Ectodermal cell (in vitro differentiated cells): ENCODE measurements around the gene HSPB7.

ENCODE experiments used
- H3K27ac ChIP-seq: 2 replicates; pipeline ENCODE4 v1.7.0; 2013; ENCODE audit warnings: mild to moderate bottlenecking, low read depth, low read length; ENCODE audit not compliant: insufficient read depth, poor library complexity, severe bottlenecking
- H3K27me3 ChIP-seq: 2 replicates; pipeline ENCODE4 v1.7.0; 2013; ENCODE audit warnings: mild to moderate bottlenecking, low read length; ENCODE audit not compliant: insufficient read depth, control insufficient read depth, poor library complexity, severe bottlenecking
- H3K36me3 ChIP-seq: one replicate; pipeline ENCODE4 v1.7.0; 2013; ENCODE audit warnings: low read length; ENCODE audit not compliant: control insufficient read depth, insufficient read depth
- H3K4me1 ChIP-seq: one replicate; pipeline ENCODE4 v1.7.0; 2013; ENCODE audit warnings: low read length; ENCODE audit not compliant: control insufficient read depth, insufficient read depth
- H3K4me3 ChIP-seq: 2 replicates; pipeline ENCODE4 v1.7.0; 2013; ENCODE audit warnings: low read depth, low read length, control low read depth; ENCODE audit not compliant: insufficient read depth
- H3K9me3 ChIP-seq: 2 replicates; pipeline ENCODE4 v1.7.0; 2013; ENCODE audit warnings: mild to moderate bottlenecking, low read length, moderate library complexity; ENCODE audit not compliant: control insufficient read depth
- WGBS, 2 experiments: methylation state at CpG; one replicate each; pipeline ENCODE4 v1.1.7; 2013; ENCODE audit warnings: missing lambda C conversion rate in 2 of 2; 5-methylcytosine and 5-hydroxymethylcytosine counted together

HSPB7 gene

GRCh38 chr1:15994590-15995351 lies 23.1 kb downstream of the HSPB7 start:
- H3K9me3 ChIP-seq, result no peaks in the 10 kb centered on the region

GRCh38 chr1:15994081-15994480 lies 23.8 kb downstream of the HSPB7 start:
- 89 to 91% methylated on average over 10 of the region's 10 CpGs for WGBS, 2 experiments
- Histone ChIP-seq H3K4me1 (no peaks in the 10 kb centered on the region), H3K36me3 (no peaks in the 10 kb centered on the region), H3K9me3 (no peaks in the 10 kb centered on the region), H3K4me3 (no peak overlapping the region), H3K27ac (no peak overlapping the region), H3K27me3 (peaks cover 14% of the 10 kb centered on the region)

More at GRCh38 chr1:15994590-15995351, 23.1 kb downstream of the HSPB7 start:
- H3K4me3 ChIP-seq, result no peak overlapping the region
- 82 to 84% methylated on average over 10 to 11 of the region's 11 CpGs for WGBS, 2 experiments
- H3K36me3 ChIP-seq, result no peaks in the 10 kb centered on the region
- H3K4me1 ChIP-seq, result no peaks in the 10 kb centered on the region
- H3K27ac ChIP-seq, result no peak overlapping the region
- peaks cover 18% of the 10 kb centered on the region for H3K27me3 ChIP-seq

GRCh38 chr1:15993666-15994065 lies 24.2 kb downstream of the HSPB7 start:
- Histone ChIP-seq H3K27me3 (peaks cover 10% of the 10 kb centered on the region), H3K27ac (no peak overlapping the region), H3K36me3 (no peaks in the 10 kb centered on the region), H3K4me3 (no peak overlapping the region), H3K9me3 (no peaks in the 10 kb centered on the region), H3K4me1 (no peaks in the 10 kb centered on the region)
- 92 to 95% methylated on average over 15 of the region's 15 CpGs for WGBS, 2 experiments

- 93% methylated on average over 17 of the region's 17 CpGs for WGBS, 2 experiments
- no peak overlapping the region for H3K4me3 ChIP-seq
- no peak overlapping the region for H3K27ac ChIP-seq
- no peaks in the 10 kb centered on the region for H3K9me3 ChIP-seq
- H3K4me1 ChIP-seq, result no peaks in the 10 kb centered on the region
- no peaks in the 10 kb centered on the region for H3K36me3 ChIP-seq
- peaks cover 2% of the 10 kb centered on the region for H3K27me3 ChIP-seq
Observed at GRCh38 chr1:15992582-15993500, 25.0 kb downstream of the HSPB7 start.

GRCh38 chr1:15992187-15992553 lies 25.7 kb downstream of the HSPB7 start:
- Histone ChIP-seq H3K4me3 (no peak overlapping the region), H3K27ac (no peak overlapping the region), H3K4me1 (no peaks in the 10 kb centered on the region), H3K36me3 (no peaks in the 10 kb centered on the region), H3K9me3 (no peaks in the 10 kb centered on the region), H3K27me3 (no peaks in the 10 kb centered on the region)
- 93% methylated on average over 7 of the region's 7 CpGs for WGBS, 2 experiments

GRCh38 chr1:15991427-15992186 lies 26.2 kb downstream of the HSPB7 start:
- no peaks in the 10 kb centered on the region for H3K9me3 ChIP-seq
- H3K36me3 ChIP-seq, result no peaks in the 10 kb centered on the region
- H3K4me3 ChIP-seq, result no peak overlapping the region
- H3K27me3 ChIP-seq, result no peaks in the 10 kb centered on the region
- no peak overlapping the region for H3K27ac ChIP-seq
- 89 to 91% methylated on average over 11 of the region's 11 CpGs for WGBS, 2 experiments
- H3K4me1 ChIP-seq, result no peaks in the 10 kb centered on the region

- WGBS, 2 experiments, result 92 to 93% methylated on average over 9 of the region's 9 CpGs
- H3K27ac ChIP-seq, result no peak overlapping the region
- H3K4me3 ChIP-seq, result no peak overlapping the region
- H3K27me3 ChIP-seq, result no peaks in the 10 kb centered on the region
- no peaks in the 10 kb centered on the region for H3K36me3 ChIP-seq
- H3K9me3 ChIP-seq, result no peaks in the 10 kb centered on the region
- H3K4me1 ChIP-seq, result no peaks in the 10 kb centered on the region
Observed at GRCh38 chr1:15989776-15990175, 28.1 kb downstream of the HSPB7 start.

GRCh38 chr1:15988856-15989736 lies 28.7 kb downstream of the HSPB7 start:
- Histone ChIP-seq H3K27me3 (no peaks in the 10 kb centered on the region), H3K36me3 (no peaks in the 10 kb centered on the region), H3K27ac (no peak overlapping the region), H3K4me1 (no peaks in the 10 kb centered on the region), H3K4me3 (no peak overlapping the region), H3K9me3 (no peaks in the 10 kb centered on the region)
- WGBS, 2 experiments, result 83 to 86% methylated on average over 13 of the region's 13 CpGs

GRCh38 chr1:15985611-15986297 lies 32.1 kb downstream of the HSPB7 start:
- Histone ChIP-seq H3K27me3 (no peaks in the 10 kb centered on the region), H3K27ac (no peak overlapping the region), H3K9me3 (no peaks in the 10 kb centered on the region), H3K36me3 (no peaks in the 10 kb centered on the region), H3K4me1 (no peaks in the 10 kb centered on the region), H3K4me3 (no peak overlapping the region)
- WGBS, 2 experiments, result 75 to 80% methylated on average over 5 of the region's 5 CpGs
